SU-DHL-6 (cell line): Measurements from ENCODE around the gene GHRHR.

Experiments used
- H2AFZ ChIP-seq: fragments of 200-600 bp; sonication (generic); 2 replicates; pipeline ENCODE4 v1.6.1; 2014; ENCODE audit warnings: low read depth, mild to moderate bottlenecking, moderate library complexity, mixed read lengths, antibody characterized with exemption, low read length; ENCODE audit not compliant: severe bottlenecking
- H3F3A ChIP-seq: fragments of 200-600 bp; shearing (Covaris generic); 2 replicates; pipeline ENCODE4 v1.6.0; 2016; ENCODE audit warnings: antibody characterized with exemption, mild to moderate bottlenecking; ENCODE audit not compliant: insufficient read depth
- H3K27ac ChIP-seq: fragments of 200-600 bp; sonication (generic); 2 replicates; pipeline ENCODE4 v1.5.1; 2016; ENCODE audit warnings: low read depth, mild to moderate bottlenecking, low read length, moderate library complexity, mixed read lengths
- H3K27me3 ChIP-seq: fragments of 200-600 bp; sonication (generic), shearing (Covaris generic); 2 replicates; pipeline ENCODE4 v1.6.0; 2014; ENCODE audit warnings: mild to moderate bottlenecking, low read length
- H3K36me3 ChIP-seq: fragments of 200-600 bp; sonication (generic); 2 replicates; pipeline ENCODE4 v1.6.1; 2014; ENCODE audit warnings: mild to moderate bottlenecking, low read length, mixed read lengths
- H3K4me2 ChIP-seq: fragments of 300-600, 200-600 bp; shearing (Covaris generic), sonication (generic); 2 replicates; pipeline ENCODE4 v1.6.0; 2014; ENCODE audit warnings: low read length, low read depth, mild to moderate bottlenecking; ENCODE audit not compliant: poor library complexity, severe bottlenecking
- H3K4me3 ChIP-seq: fragments of 200-600 bp; sonication (generic); 2 replicates; pipeline ENCODE4 v1.5.1; 2014; ENCODE audit warnings: antibody characterized with exemption, low read length, mild to moderate bottlenecking, mixed read lengths; ENCODE audit not compliant: insufficient read depth, poor library complexity, severe bottlenecking
- H3K79me2 ChIP-seq: fragments of 200-600 bp; sonication (generic); 2 replicates; pipeline ENCODE4 v1.6.1; 2014; ENCODE audit warnings: mild to moderate bottlenecking, low read length, moderate library complexity; ENCODE audit not compliant: insufficient read depth
- H3K9ac ChIP-seq: fragments of 200-600 bp; sonication (generic); 2 replicates; pipeline ENCODE4 v1.7.0; 2014; ENCODE audit warnings: mild to moderate bottlenecking, low read length
- H3K9me2 ChIP-seq: fragments of 200-600 bp; sonication (generic); replicated peaks from 2 replicates; pipeline ENCODE4 v1.6.1; 2014; ENCODE audit warnings: low read length; ENCODE audit not compliant: insufficient read depth
- H3K9me3 ChIP-seq: fragments of 200-600 bp; sonication (generic); 2 replicates; pipeline ENCODE4 v1.6.1; 2014; ENCODE audit warnings: low read length, mixed read lengths; ENCODE audit not compliant: insufficient read depth
- H4K20me1 ChIP-seq: fragments of 200-600 bp; sonication (generic); 2 replicates; pipeline ENCODE4 v1.6.1; 2014; ENCODE audit warnings: low read depth, mild to moderate bottlenecking, antibody characterized with exemption, low read length, moderate library complexity, mixed read lengths
- EZH2phosphoT487 ChIP-seq: fragments of 200-600 bp; sonication (generic), shearing (Covaris generic); conservative IDR thresholded peaks from 2 replicates; pipeline ENCODE4 v1.6.1; 2018; ENCODE audit warnings: mild to moderate bottlenecking, antibody characterized with exemption, low read length, moderate library complexity, mixed read lengths
- TF ChIP-seq, protein P1 (sequence below): fragments of 200-600 bp; sonication (generic); IDR thresholded peaks from one replicate; pipeline ENCODE4 v1.5.1; 2017; ENCODE audit warnings: antibody characterized with exemption, mild to moderate bottlenecking, low read length, moderate library complexity; ENCODE audit not compliant: insufficient read depth, poor library complexity, severe bottlenecking

Gene GHRHR

DNA sequence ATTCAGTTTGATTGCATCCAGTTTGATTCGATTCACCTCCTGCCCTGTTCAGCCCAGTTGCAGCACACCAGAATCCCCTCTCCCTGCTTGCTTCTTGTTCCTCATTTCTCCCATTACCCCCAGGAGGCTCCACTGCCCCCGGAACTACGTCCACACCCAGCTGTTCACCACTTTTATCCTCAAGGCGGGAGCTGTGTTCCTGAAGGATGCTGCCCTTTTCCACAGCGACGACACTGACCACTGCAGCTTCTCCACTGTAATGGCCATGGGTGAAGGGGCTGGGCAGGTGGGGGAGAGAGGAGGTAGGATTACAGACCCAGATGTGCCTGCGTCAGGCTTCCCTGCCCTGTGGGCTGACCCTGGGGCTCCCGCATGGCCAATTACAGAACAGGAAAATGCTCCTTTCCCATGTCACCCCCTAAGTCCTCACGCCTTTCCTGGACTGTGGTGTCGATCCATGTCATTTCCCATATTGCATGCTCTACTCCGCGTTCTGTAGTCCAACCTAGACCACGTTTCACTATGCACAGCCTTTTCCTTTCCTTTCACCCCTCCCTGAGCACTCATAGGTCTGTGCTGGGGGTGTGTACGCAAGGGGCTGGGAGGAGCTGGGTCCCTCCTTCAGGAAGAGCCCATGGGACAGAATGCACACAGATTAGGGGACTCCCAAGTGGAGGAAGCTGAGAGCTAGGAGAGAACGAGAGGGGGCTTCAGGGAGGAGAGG is 8.2 kb downstream of the GHRHR start:
- Histone ChIP-seq H2AFZ (no peak overlapping the region), H3K36me3 (no peaks in the 10 kb centered on the region), H3K27me3 (no peaks in the 10 kb centered on the region), H3K9ac (no peak overlapping the region), H3K4me2 (no peak overlapping the region), H3K9me3 (no peaks in the 10 kb centered on the region), H4K20me1 (no peaks in the 10 kb centered on the region), H3K4me3 (no peak overlapping the region), H3F3A (no peaks in the 10 kb centered on the region), H3K79me2 (no peaks in the 10 kb centered on the region), H3K27ac (no peak overlapping the region), H3K9me2 (no peaks in the 10 kb centered on the region)
- TF ChIP-seq EZH2phosphoT487, result no peak
- TF ChIP-seq, protein P1, sequence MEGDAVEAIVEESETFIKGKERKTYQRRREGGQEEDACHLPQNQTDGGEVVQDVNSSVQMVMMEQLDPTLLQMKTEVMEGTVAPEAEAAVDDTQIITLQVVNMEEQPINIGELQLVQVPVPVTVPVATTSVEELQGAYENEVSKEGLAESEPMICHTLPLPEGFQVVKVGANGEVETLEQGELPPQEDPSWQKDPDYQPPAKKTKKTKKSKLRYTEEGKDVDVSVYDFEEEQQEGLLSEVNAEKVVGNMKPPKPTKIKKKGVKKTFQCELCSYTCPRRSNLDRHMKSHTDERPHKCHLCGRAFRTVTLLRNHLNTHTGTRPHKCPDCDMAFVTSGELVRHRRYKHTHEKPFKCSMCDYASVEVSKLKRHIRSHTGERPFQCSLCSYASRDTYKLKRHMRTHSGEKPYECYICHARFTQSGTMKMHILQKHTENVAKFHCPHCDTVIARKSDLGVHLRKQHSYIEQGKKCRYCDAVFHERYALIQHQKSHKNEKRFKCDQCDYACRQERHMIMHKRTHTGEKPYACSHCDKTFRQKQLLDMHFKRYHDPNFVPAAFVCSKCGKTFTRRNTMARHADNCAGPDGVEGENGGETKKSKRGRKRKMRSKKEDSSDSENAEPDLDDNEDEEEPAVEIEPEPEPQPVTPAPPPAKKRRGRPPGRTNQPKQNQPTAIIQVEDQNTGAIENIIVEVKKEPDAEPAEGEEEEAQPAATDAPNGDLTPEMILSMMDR, result no peak

DNA sequence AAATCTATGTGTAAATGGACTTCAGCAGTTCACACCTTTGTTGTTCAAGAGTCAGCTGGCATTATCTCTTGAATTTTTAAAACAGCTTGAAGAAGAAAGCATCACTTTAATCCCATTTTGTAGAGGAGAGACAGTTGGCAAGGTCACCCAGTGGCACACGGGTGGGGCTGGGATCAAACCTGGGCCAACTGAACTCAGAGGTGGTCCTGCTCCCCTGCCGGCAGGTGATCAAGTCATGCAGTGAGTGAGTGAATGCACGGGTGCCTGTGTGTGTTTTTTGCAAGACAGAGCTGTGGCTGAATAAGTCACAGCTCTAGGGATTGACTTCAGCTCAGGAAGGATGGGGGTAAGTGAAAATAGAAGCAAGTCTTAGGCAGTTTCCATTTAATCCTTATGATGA is 9.5 kb downstream of the GHRHR start:
- Histone ChIP-seq H2AFZ (no peak overlapping the region), H3F3A (no peaks in the 10 kb centered on the region), H3K27ac (no peak overlapping the region), H3K9ac (no peak overlapping the region), H3K4me3 (no peak overlapping the region), H4K20me1 (no peaks in the 10 kb centered on the region), H3K36me3 (no peaks in the 10 kb centered on the region), H3K9me2 (no peaks in the 10 kb centered on the region), H3K4me2 (no peak overlapping the region), H3K79me2 (no peaks in the 10 kb centered on the region), H3K9me3 (no peaks in the 10 kb centered on the region), H3K27me3 (no peaks in the 10 kb centered on the region)
- TF ChIP-seq, protein P1, result no peak
- TF ChIP-seq EZH2phosphoT487, result no peak

DNA sequence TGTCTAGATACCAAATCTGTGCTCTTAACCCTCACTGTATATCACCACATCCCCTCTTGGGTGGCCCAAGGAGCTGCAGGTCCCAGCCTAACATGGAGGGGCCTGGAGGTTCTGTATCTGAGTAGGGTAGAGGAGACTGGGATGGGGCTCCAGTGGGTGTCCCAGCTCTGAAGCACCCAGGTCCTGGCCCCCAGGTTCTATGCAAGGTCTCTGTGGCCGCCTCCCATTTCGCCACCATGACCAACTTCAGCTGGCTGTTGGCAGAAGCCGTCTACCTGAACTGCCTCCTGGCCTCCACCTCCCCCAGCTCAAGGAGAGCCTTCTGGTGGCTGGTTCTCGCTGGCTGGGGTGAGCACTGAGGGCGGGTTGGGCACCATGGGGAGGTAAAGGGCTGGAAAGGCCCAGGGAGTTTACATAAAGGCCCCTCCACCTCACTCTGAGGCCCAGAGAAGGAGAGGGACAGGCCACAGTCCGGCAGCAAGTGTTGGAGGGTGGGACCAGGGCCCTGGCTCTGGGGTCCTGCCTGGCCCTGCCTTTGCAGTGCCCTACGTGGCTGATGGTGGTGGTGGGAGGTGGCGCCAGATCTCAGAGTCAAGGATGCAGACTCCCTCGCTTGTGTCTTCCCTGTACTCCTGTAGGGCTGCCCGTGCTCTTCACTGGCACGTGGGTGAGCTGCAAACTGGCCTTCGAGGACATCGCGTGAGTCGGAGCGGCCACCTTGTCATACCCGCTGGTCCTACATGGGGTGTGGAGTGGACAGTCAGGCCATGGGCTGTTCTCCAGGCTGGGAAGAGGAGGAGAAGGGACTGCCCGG is 10.2 kb downstream of the GHRHR start:
- Histone ChIP-seq H3K9me2 (no peaks in the 10 kb centered on the region), H3K27me3 (no peaks in the 10 kb centered on the region), H3K4me3 (no peak overlapping the region), H3F3A (no peaks in the 10 kb centered on the region), H4K20me1 (no peaks in the 10 kb centered on the region), H2AFZ (peak overlapping the region; percentile 25), H3K79me2 (no peaks in the 10 kb centered on the region), H3K4me2 (no peak overlapping the region), H3K9ac (peak overlapping the region; percentile 14; the same call in 1 of the 2 replicates), H3K9me3 (no peaks in the 10 kb centered on the region), H3K27ac (no peak overlapping the region), H3K36me3 (no peaks in the 10 kb centered on the region)
- TF ChIP-seq, protein P1, result no peak
- TF ChIP-seq EZH2phosphoT487, result no peak
